Left ventricle myocardium inferior (tissue), 1 donor: ENCODE results near the gene MUC16. TPM values are rescaled to one million over a fixed set of nuclear protein-coding genes. Genes with fewer than 3 reads are reported as not detected.

Experiments
- DNase-seq: peaks from one replicate; pipeline ENCODE4 v3.0.0-alpha.2; 2020
- H3K27ac ChIP-seq: fragments of 200-600 bp; replicated peaks from 2 replicates; pipeline ENCODE4 v1.8.0; 2021
- H3K27me3 ChIP-seq: fragments of 200-600 bp; 2 replicates; pipeline ENCODE4 v1.8.0; 2021; ENCODE audit warnings: low read depth
- H3K36me3 ChIP-seq: fragments of 200-600 bp; 2 replicates; pipeline ENCODE4 v1.8.0; 2021
- H3K4me1 ChIP-seq: fragments of 200-600 bp; 2 replicates; pipeline ENCODE4 v1.8.0; 2021
- H3K4me3 ChIP-seq: fragments of 200-600 bp; 2 replicates; pipeline ENCODE4 v1.8.0; 2021; ENCODE audit warnings: mild to moderate bottlenecking, moderate library complexity
- H3K9me3 ChIP-seq: fragments of 200-600 bp; replicated peaks from 2 replicates; pipeline ENCODE4 v1.8.0; 2021
- CTCF ChIP-seq: fragments of 200-600 bp; IDR thresholded peaks from 2 replicates; pipeline ENCODE4 v1.8.0; 2021; ENCODE audit warnings: antibody characterized with exemption, mild to moderate bottlenecking, borderline replicate concordance
- intact Hi-C: fragments of 100-400 bp; cut with micrococcal nuclease; formaldehyde crosslinking; loops from one replicate; pipeline ENCODE4 v1.11.0; 2022
- total RNA-seq: library from RNA; stranded (reverse); fragmentation: NEBNext Ultra II Directional; extraction: Animal tissue kit (Norgen Biotek cat#: 25700); gene quantifications from one replicate; pipeline ENCODE4 v1.2.1, GENCODE V29; 2021
- donor health status: DM: no; HTN: yes; CAD: no; lungs with severe emphysema.

MUC16 gene
- total RNA-seq, 1 donor from 2014 or later = not detected

- H3K4me3 ChIP-seq = no peak overlapping the region
- no peaks in the 10 kb centered on the region for H3K4me1 ChIP-seq
- no peak for DNase-seq
- no peaks in the 10 kb centered on the region for H3K9me3 ChIP-seq
- H3K27me3 ChIP-seq = peaks cover 58% of the 10 kb centered on the region
- intact Hi-C loops = no loop called here
- no peak for TF ChIP-seq CTCF
- H3K27ac ChIP-seq = no peak overlapping the region
- H3K36me3 ChIP-seq = no peaks in the 10 kb centered on the region
Measured at GRCh38 chr19:9041023-9041422, 30.8 kb upstream of the MUC16 start.

- Histone ChIP-seq H3K27me3 (peaks cover 60% of the 10 kb centered on the region), H3K4me1 (no peaks in the 10 kb centered on the region), H3K4me3 (no peak overlapping the region), H3K36me3 (no peaks in the 10 kb centered on the region), H3K9me3 (no peaks in the 10 kb centered on the region), H3K27ac (no peak overlapping the region)
- DNase-seq = no peak
- TF ChIP-seq CTCF = no peak
- intact Hi-C loops = no loop called here
Measured at GRCh38 chr19:9040131-9040530, 29.9 kb upstream of the MUC16 start.

DNA sequence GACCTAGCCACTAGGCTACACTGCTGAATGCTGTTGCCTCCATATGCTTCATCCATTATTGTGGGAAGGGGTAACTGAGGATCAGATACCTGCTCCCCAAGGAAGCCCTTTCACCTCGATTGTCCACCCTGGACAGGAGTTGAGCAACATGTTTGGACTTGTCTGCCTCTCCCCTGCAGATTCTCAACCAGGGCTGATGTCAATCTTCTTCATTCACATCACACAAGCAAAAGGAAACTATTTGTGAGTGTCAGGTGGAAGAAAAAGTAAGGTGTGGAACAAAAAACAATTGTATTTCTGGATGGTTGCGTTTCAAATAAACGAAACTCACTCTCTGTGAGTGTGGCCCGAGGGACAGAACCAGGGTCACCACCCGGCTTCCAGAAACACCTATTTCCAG lies 29.5 kb upstream of the MUC16 start:
- H3K36me3 ChIP-seq = no peaks in the 10 kb centered on the region
- no peak overlapping the region for H3K4me3 ChIP-seq
- no peaks in the 10 kb centered on the region for H3K9me3 ChIP-seq
- H3K4me1 ChIP-seq = no peaks in the 10 kb centered on the region
- no peak overlapping the region for H3K27ac ChIP-seq
- no peak for DNase-seq
- intact Hi-C loops = no loop called here
- H3K27me3 ChIP-seq = peaks cover 60% of the 10 kb centered on the region
- no peak for TF ChIP-seq CTCF

- Histone ChIP-seq H3K27me3 (peaks cover 59% of the 10 kb centered on the region), H3K4me3 (no peak overlapping the region), H3K9me3 (no peaks in the 10 kb centered on the region), H3K27ac (no peak overlapping the region), H3K36me3 (no peaks in the 10 kb centered on the region), H3K4me1 (no peaks in the 10 kb centered on the region)
- no peak for TF ChIP-seq CTCF
- intact Hi-C loops = no loop called here
- DNase-seq = no peak
Measured at GRCh38 chr19:9037400-9038062, 27.3 kb upstream of the MUC16 start.

- no peak for DNase-seq
- Histone ChIP-seq H3K36me3 (no peaks in the 10 kb centered on the region), H3K27ac (no peak overlapping the region), H3K4me1 (no peaks in the 10 kb centered on the region), H3K9me3 (no peaks in the 10 kb centered on the region), H3K27me3 (peaks cover 47% of the 10 kb centered on the region), H3K4me3 (no peak overlapping the region)
- intact Hi-C loops = no loop called here
- no peak for TF ChIP-seq CTCF
Measured at GRCh38 chr19:9032136-9032631, 22.0 kb upstream of the MUC16 start.
